HG02798 (cell line): ENCODE measurements around the gene RRAS2.
"Not testable (repeated sequence)": the region's sequence is repeated elsewhere in the genome, so short reads cannot be mapped to it uniquely, and the experiment has no call there.

Experiments used
- ATAC-seq: cut with Tn5 transposase; IDR thresholded peaks from one replicate; pipeline ENCODE4 v1.9.1; 2021; ENCODE audit warnings: mild to moderate bottlenecking; ENCODE audit not compliant: unreplicated experiment, poor library complexity

RRAS2 gene

DNA sequence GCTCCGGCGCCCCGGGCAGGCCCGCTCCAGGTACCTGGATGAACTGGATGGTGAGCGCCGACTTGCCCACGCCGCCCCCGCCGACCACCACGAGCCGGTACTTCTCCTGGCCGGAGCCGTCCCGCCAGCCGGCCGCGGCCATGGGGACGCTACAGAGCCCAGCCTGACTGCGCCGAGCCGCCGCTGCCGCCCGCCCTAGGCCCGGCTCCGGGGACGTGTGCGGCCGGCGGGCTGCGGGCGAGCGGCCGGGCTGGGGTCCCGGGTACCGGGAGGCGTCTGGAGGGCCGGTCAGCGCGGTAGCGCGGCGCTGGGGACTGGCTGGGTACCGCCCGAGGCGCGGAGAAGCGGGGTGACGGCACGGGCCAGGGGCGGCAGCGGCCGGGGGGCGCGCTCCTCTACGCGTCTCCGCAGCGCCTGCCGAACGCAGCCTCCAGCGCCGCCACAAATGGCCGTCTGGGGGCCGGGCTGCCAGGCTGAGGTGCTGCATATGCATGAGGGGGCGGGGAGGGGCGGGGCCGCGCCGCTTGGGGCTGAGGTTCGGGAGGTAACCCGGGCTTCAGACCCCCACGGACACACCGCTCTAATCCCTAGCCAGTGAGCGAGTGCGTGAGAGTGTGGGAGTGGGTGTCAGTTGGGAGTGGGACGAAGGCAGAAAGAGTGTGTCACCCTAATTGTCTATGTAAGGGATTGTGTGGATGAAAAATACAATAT is at the start of gene RRAS2:
Gene RRAS2 (minus strand): TSS at position 455 of the 711 bp plus-strand sequence. CDS start 313 bp downstream, at position 142.
- peak; percentile 91 for ATAC-seq

DNA sequence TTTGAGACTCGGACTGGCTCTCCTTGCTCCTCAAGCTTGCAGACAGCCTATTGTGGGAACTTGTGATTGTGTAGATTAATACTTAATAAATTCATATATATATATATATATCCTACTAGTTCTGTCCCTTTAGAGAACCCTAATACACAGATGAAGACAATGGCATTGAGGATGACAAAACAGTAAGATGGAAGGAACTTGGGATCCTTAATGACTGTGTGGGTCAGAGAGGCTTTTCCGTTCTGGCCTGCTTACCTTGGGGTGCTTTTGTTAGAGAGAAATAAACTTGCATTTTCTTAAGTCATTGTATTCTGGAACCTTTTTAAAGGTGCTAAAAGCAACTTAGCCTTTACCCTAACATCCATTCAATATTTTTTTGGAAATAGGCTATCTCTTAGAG is 49.6 kb upstream of the RRAS2 start:
- no peak for ATAC-seq

DNA sequence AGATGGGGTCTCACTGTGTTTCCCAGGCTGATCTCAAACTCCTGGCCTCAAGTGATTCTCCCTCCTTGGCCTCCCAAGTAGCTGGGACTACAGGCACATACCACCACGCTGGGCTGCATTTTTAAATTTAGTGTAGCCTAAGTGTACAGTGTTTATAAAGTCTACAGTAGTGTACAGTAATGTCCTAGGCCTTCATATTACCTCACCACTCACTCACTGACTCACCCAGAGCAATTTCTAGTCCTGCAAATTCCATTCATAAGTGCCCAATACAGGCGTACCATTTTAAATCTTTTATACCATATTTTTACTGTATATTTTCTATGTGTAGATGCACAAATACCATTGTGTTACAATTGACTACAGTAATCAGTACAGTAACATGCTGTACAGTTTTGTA is 47.1 kb upstream of the RRAS2 start:
- not testable (repeated sequence) for ATAC-seq

DNA sequence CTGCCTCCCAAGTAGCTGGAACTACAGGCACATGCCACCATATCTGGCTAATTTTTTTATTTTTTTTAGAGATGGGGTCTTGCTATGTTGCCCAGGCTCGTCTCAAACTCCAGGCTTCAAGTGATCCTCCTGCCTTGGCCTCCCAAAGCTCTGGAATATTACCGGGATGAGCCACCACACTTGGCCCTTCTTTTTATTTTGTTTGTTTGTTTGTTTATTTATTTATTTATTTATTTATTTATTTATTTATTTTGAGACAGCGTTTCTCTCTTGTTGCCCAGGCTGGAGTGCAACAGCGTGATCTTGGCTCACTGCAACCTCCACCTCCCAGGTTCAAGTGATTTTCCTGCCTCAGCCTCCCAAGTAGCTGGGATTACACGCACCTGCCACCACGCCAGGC is 44.5 kb upstream of the RRAS2 start:
- not testable (repeated sequence) for ATAC-seq

DNA sequence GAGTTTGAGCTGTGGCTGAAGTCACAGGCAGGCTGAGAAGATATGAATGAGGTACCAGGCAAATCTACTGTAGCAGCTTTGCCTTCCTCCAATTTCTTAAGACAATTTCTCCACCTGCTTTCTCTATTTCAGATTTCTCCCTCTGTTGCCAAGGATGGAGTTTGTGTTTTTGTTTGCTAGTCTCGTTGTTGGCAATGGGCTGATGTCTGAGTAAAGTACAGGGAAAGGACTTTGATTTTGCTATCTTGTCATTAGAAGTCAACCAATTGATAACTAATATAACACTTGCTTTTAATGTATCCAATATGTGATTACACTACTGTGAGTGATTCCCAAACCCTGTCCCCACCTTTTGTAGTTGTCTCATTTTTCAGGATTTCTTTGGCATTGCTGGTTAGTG is 40.1 kb upstream of the RRAS2 start:
- no peak for ATAC-seq

DNA sequence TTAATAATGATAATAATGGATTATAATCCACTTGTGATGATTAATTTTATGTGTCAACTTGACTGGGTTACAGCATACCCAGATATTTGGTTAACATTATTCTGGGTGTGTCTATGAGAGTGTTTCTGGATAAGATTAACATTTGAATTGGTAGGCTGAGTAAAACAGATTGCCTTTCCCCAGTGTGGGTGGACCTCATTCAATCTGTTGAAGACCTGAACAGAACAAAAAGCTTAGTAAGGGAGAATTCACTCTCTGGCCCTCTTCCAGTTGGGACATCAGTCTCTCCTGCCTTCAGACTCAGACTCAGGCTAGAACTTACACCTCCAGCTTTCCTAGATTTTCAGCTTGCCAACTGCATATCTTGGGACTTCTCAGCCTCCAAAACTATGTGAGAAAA is 37.3 kb upstream of the RRAS2 start:
- ATAC-seq, result no peak

DNA sequence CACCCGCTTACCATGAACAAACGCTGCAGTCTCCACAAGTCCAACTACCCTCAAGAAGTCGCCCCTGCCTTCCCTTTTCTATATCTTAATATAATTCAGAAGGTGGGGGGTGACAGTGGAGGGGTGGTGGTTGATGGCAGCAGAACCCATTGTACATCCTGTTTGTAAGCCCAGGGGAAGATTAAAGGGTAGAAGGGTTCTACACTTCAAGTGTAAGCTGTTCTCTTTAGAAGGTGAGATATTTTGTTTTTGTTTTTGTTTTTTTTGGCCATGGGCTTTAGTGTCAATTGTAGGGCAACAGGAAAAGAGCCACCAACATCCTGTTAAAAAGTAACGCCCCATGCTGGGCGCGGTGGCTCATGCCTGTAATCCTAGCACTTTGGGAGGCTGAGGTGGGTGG is 34.9 kb upstream of the RRAS2 start:
- no peak for ATAC-seq

DNA sequence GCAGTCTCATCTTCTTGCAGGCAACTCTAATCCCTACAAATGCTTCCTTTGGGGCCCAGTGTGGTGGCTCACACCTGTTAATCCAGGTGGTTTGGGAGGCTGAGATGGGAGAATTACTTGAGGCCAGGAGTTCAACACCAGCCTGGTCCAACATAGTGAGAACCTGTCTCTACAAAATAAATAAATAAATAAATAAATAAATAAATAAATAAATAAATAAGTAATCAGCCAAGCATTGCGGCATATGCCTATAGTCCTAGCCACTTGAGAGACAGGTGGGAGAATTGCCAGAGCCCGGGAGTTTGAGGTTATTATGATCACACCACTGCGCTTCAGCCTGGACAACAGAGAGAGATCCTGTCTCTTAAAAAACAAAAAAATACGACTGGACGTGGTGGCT is 34.1 kb upstream of the RRAS2 start:
- no peak for ATAC-seq

DNA sequence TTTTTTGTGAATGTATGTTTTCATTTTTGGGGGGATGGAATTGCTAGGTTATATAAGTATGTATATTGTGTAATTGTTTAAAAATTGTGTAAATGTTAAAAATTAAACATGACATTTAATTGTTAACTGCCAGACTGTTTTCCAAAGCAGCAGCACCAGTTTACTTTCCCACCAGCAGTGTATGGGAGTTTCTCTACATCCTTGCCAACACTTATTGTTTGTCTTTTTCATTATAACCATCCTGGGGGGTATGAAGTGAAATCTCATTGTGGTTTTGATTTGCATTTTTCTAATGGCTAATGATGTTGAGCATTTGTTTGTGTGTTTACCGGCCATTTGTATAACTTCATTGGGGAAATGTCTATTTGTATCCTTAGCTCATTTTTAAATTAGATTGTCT is 31.7 kb upstream of the RRAS2 start:
- no peak for ATAC-seq

DNA sequence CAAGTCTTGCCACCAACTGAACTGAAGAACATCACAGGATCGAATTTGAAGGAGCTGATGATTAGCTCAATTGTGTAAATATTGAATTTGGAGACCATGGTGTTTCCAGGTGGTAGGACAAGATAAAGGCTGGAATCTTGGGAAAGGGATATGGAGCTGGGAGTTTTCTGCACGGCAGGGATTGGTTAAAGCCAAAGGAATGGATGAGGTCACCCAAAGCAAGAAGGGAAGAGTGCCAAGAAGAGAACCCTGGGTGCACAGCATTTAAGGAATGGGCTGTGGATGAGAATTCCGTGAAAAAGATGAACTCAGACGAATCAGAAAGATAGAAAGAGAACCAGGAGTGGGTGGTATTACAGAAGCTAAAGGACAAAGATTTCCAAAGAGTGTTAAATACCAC is 29.4 kb upstream of the RRAS2 start:
- ATAC-seq, result no peak

DNA sequence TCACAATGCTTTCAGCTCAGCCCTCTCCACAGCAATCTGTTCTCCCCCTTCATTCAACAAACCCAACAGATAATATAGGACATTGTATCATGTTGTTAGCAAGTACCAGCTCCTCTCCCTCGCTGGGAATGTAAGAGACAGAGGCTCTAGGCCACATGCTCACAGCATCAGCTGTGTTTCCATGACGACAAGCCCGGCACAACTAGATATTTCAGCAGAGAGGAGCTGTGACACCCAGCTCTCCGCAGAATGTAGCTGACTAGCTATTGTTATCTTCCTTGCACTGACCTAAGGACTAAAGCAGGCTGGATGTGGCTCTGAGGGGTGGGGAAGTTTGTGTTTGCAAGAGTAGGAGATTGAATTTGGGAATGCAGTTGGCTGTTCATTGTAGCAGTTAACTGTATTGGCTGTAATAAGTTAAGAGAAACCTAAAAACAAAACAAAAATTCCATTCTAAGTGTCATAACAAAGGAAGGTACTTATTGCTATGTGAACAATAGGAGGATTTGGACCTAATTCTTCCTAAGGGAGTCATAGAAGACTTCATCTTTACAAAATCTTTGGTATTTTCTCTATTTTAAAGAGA is 28.0 kb upstream of the RRAS2 start:
- no peak for ATAC-seq

DNA sequence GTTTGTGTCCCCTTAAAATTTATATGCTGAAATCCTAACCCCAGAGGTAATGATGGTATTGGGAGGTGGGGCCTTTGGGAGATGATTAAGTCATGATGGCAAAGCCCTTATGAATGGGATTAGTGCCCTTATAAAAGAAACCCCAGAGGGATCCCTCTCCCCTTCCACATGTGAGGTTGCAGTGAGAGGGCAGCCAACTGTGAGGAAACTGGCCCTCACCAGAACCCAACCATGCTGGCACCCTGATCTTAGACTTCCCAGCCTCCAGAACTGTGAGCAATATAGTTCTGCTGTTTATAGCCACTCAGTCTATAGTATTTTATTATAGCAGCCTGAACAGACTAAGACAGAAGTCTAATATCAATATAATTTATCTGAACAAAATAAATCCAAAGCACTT is 27.1 kb upstream of the RRAS2 start:
- no peak for ATAC-seq

DNA sequence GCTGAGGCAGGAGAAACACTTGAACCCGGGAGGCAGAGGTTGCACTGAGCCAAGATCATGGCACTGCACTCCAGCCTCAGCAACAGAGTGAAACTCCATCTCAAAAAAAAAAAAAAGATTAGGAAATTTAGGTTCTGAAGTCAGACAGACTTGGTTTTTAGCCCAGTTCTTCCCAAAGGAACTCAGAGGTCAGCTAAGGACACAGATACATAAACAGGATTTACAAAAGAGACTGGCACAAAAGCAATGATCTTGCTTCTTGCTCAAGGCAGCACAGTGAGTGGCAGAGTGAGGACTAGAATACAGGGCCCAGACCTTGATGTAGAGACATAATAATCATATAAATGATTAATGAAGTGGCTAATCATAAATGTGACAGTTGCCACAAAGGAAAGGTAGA is 25.4 kb upstream of the RRAS2 start:
- ATAC-seq, result no peak

DNA sequence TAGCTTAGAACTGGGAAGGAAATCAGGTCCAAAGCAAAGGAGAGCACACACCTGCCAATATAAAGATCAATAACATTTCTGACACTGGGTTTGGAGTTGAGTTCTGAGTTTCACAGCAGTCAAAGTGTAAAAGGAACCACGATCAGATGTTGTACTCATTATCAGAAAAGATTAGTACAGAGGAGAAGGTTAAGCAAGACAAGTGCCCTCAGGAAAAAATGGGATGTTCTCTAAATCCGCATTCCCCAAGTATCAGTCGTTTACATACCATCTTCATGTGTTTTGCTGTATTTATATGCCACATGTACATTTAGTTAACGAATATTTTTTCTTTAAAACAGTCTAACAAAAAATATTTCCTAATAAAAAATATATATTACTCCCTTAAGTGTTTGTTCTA is 23.0 kb upstream of the RRAS2 start:
- no peak for ATAC-seq

DNA sequence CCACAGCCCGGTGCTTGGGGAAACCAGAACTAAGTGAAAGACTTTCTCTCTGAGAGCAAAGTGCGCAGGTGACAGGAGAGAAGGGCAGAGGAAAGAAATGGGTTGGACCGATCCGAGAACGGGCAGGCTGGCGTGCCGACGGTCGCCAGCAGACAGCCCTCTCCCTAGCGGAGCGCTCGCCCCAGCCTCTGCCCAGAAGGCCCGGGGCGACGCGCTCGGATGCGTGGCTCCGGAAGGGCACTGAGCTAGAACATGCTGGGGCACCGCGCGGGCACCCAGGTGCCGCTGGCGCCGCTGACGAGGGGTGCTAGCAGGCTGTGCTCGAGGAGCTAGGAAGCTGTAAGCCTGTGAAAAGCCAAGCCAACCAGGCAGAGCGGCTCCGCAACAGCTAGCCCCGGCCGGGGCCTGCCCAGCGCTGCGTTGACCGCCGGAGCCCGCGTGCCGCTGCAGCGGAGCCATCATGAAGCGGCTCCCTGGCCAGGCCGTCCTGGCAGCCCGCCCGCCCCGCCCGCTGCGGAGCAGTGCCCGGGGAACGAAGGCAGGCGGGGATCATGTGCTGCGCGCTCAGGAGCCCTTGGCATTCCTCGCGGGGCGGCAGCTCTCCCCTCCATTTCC is 22.1 kb upstream of the RRAS2 start:
- ATAC-seq, result peak; percentile 79

DNA sequence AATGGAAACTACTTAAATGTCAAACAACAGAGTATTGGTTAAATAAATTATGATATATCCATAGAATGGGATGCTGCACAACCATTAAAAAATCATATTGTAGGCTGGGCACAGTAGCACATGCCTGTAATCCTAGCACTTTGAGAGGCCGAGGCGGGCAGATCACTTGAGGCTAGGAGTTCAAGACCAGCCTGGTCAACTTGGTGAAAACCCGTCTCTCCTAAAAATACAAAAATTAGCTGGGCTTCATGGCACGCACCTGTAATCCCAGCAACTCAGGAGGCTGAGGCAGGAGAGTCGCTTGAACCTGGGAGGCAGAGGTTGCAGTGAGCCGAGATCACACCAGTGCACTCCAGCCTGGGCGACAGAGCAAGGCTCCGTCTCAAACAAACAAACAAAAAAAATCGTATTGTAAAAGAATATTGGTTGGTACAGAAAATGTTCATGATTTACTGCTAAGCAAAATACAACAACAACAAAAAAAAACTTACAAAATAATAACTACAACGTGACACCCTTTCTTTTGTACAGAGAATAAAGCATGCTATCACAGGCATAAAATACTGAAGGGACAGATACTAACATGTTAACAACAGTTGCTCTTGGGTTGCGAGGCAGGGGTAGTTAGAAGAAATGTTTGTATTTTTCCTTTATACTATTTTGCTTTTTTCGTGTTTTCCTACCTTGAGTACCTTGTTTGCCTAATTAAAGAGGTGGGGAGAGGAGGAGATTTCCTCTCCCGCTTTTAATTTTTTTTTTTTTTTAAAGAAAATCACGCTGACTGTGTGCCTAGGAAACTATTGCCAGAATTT is 21.3 kb upstream of the RRAS2 start:
- ATAC-seq, result no peak

DNA sequence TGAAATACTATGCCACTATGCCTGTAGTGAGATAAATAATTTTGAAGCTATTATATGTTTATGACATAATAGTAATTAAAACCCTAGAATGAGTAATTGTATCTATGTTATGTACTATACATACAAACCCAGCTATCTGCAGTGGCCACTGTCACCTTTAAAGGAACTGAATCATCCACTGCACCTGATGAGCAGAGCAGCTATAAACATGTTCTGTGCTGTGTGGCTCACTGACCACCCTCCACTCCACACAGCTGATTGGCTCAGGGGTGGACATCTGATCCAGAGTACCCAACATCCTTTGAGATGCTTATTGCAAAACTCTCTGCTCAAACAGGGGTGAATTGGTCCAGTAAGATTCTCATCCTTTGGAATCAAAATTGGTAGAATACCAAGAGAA is 19.2 kb upstream of the RRAS2 start:
- no peak for ATAC-seq

DNA sequence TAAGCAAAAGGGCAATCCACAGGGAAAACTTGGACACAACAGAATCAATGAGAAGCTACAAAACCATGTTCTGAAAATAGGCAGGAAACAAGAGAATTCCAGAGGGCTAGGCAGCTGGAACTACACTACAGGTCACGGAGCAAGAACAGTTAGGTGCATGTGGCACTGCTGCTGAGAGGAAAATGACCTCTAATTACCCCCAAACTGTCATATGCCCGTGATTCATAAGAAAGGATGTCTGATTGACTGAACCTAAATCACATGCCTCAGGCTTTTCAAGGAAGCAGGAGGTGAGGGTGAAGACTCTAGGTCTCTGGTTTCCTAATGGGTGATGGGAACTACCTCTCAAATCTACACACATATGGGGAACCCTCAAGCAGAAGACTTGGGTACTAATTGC is 17.9 kb upstream of the RRAS2 start:
- no peak for ATAC-seq

DNA sequence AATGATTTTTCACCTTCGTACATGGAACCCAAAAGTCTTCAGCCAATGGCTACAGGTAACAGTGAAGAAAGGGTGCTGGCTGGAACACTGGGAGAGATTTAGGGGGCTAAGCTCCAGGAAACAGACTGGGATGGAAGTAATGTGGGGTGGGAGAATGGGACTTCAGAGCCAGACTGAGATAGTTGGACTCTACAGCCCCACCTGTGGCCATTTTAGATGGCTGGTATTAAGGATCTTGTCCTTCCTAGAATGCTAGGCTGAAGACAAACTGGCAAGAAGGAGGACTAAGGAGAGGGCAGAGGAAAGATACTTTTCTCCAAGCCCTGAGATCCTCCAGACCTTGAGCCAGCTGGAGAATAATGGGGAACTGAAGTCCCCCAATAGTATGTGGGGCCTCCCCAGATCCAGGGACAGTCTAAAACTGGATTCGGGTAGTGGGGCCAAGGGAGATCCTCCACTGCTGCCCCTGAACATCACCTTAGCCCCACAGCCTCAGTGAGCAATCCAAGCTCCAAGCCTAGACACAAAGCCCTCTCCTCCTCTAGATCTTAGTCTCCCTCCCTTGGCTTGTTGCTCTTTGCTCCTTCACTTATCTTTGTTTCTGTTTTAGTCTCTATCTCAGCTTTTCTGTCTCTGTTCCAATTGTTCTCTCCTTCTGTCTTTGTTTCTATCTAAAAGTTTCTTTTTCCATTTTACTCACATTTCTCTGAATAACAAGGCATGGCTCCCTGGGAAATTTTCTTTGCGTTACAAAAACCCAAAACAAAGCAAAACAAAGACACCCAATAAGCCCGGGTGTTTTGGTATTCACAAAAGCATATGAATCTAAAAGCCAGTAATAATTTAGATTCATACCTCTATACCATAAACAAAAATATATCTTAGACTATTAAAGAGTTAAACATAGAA is 16.2 kb upstream of the RRAS2 start:
- ATAC-seq, result no peak
